Body of pancreas (tissue), 4 donors: ENCODE results near the gene ELANE.

Source experiments
- CTCF ChIP-seq, 7 experiments: fragments of 450-650 bp in 4 of 7; fragments of 200-600 bp in 3 of 7; sonication (generic) in 3 of 7; IDR thresholded peaks; one replicate each; pipeline ENCODE4 v1.5.1; 2016 to 2019; ENCODE audit warnings: antibody characterized with exemption in 7 of 7
- POLR2A ChIP-seq, 3 donors: fragments of 450-650 bp; IDR thresholded peaks; one replicate each; pipeline ENCODE4 v1.6.1; 2016; ENCODE audit warnings: antibody characterized with exemption in 3 of 3, mild to moderate bottlenecking in 2 of 3

GRCh38 chr19:892894-893689 is 41.0 kb downstream of the ELANE start, which contains the start of the genes MED16 and RNU6-9:
- TF ChIP-seq CTCF (IDR thresholded peaks at IDR 0.05) (peak in 1 of 7 experiments; percentile 3), POLR2A (IDR thresholded peaks at IDR 0.05) (peak; percentile 62 to 70 (median 69))
